ENCODE results near the gene MMP25. TPM values are rescaled to one million over a fixed set of nuclear protein-coding genes. Genes with fewer than 3 reads are reported as not detected.
A peak's percentile ranks its signal among the peaks of the same experiment; 100 is the strongest.

MMP25 gene
- polyA plus RNA-seq, 3 donors = 1.4 to 2.9 (median 1.9) TPM

- peak in 7 of 11 donors; percentile 53 to 89 (median 79) for DNase-seq (ENCODE audit: extremely low read depth in 1 of 11, low read depth in 9 of 11, low spot score in 4 of 11)
These were observed 53.6 kb downstream of the MMP25 start for GRCh38 chr16:3099732-3100499.

GRCh38 chr16:3101018-3101840 is 54.9 kb downstream of the MMP25 start:
- DNase-seq (ENCODE audit: extremely low read depth in 1 of 11, low read depth in 9 of 11, low spot score in 4 of 11) = no peak

DNA sequence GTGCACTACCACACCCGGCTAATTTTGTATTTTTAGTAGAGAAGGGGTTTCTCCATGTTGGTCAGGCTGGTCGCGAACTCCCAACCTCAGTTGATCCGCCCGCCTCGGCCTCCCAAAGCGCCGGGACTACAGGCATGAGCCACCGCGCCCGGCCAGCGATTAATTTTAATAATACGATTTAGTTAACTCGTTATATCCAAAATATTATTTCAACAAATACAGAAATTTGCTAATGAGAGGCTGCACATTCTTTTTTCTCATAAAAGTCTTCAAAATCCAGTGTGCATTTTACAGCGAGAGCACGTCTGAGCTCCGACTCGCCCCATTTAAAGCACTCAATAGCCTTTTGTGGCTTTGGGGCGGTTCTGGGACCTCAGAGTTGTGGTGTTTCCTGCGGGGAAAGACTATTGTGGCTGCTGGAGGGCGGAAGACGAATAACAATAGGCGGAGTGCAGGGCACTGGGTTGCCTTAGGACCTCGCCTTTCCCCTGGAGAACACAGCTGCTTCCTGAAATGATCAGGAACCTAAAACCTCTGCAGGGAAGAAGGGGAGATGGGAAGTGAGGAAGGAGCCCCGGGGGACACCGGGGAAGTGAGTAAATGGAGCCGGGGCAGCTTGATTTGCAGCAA is 55.6 kb downstream of the MMP25 start:
- DNase-seq (ENCODE audit: extremely low read depth in 1 of 11, low read depth in 9 of 11, low spot score in 4 of 11) = no peak

GRCh38 chr16:3106205-3106928 is 60.0 kb downstream of the MMP25 start:
- DNase-seq (ENCODE audit: extremely low read depth in 1 of 11, low read depth in 9 of 11, low spot score in 4 of 11) = peak in 9 of 11 donors; percentile 73 to 89 (median 86)

Other genes starting within 250 kb of the MMP25 start
- gene PRSS41, start 248.1 kb upstream of the MMP25 start, polyA plus RNA-seq (ENCODE audit: insufficient read length in 3 of 3) = not detected
- gene PRSS21, start 229.3 kb upstream of the MMP25 start, polyA plus RNA-seq (ENCODE audit: insufficient read length in 3 of 3) = under 1 TPM in 2 of 3 donors, not detected in 1; 0.30 to 0.49 TPM
- under 1 TPM in 1 of 3 donors, not detected in 2; 0.70 TPM for gene ZG16B, start 216.3 kb upstream of the MMP25 start, polyA plus RNA-seq (ENCODE audit: insufficient read length in 3 of 3)
- 10 to 100 TPM in 1 of 3 donors, 1 to 10 TPM in 2; 2.8 to 12.2 (median 7.7) TPM for gene PRSS22, start 188.4 kb upstream of the MMP25 start, polyA plus RNA-seq (ENCODE audit: insufficient read length in 3 of 3)
- 10 to 100 TPM; 15.5 to 30.4 (median 30.0) TPM for gene FLYWCH2, start 163.3 kb upstream of the MMP25 start, polyA plus RNA-seq (ENCODE audit: insufficient read length in 3 of 3)
- gene FLYWCH1, start 134.6 kb upstream of the MMP25 start, polyA plus RNA-seq (ENCODE audit: insufficient read length in 3 of 3) = 10 to 100 TPM; 17.8 to 45.4 (median 31.1) TPM
- gene KREMEN2, start 82.3 kb upstream of the MMP25 start, polyA plus RNA-seq (ENCODE audit: insufficient read length in 3 of 3) = 1 to 10 TPM; 1.3 to 2.6 (median 2.0) TPM
- gene PAQR4, start 77.2 kb upstream of the MMP25 start, polyA plus RNA-seq (ENCODE audit: insufficient read length in 3 of 3) = 10 to 100 TPM in 1 of 3 donors, 1 to 10 TPM in 2; 8.1 to 12.5 (median 8.3) TPM
- 10 to 100 TPM; 11.7 to 22.4 (median 18.8) TPM for gene PKMYT1, start 66.1 kb upstream of the MMP25 start, polyA plus RNA-seq (ENCODE audit: insufficient read length in 3 of 3)
- gene CLDN9, start 33.6 kb upstream of the MMP25 start, polyA plus RNA-seq (ENCODE audit: insufficient read length in 3 of 3) = 1 to 10 TPM; 1.7 to 3.2 (median 2.5) TPM
- gene CLDN6, start 28.4 kb upstream of the MMP25 start, polyA plus RNA-seq (ENCODE audit: insufficient read length in 3 of 3) = 10 to 100 TPM; 33.8 to 42.0 (median 34.4) TPM
- gene TNFRSF12A, start 26.2 kb upstream of the MMP25 start, polyA plus RNA-seq (ENCODE audit: insufficient read length in 3 of 3) = 10 to 100 TPM in 2 of 3 donors, 1 to 10 TPM in 1; 6.7 to 17.6 (median 12.9) TPM
- gene HCFC1R1, start 22.6 kb upstream of the MMP25 start, polyA plus RNA-seq (ENCODE audit: insufficient read length in 3 of 3) = 10 to 100 TPM; 59.0 to 77.2 (median 64.2) TPM
- 10 to 100 TPM; 28.2 to 35.9 (median 30.5) TPM for gene THOC6, start 22.5 kb upstream of the MMP25 start, polyA plus RNA-seq (ENCODE audit: insufficient read length in 3 of 3)
- 1 to 10 TPM; 1.0 to 2.5 (median 2.0) TPM for gene BICDL2, start 9.6 kb upstream of the MMP25 start, polyA plus RNA-seq (ENCODE audit: insufficient read length in 3 of 3)
- gene IL32, start 19.1 kb downstream of the MMP25 start, polyA plus RNA-seq (ENCODE audit: insufficient read length in 3 of 3) = 10 to 100 TPM; 26.8 to 38.3 (median 29.6) TPM
- under 1 TPM in 2 of 3 donors, not detected in 1; 0.26 to 0.27 TPM for gene ZSCAN10, start 52.7 kb downstream of the MMP25 start, polyA plus RNA-seq (ENCODE audit: insufficient read length in 3 of 3)
- 10 to 100 TPM; 14.2 to 18.3 (median 18.0) TPM for gene ZNF205, start 66.0 kb downstream of the MMP25 start, polyA plus RNA-seq (ENCODE audit: insufficient read length in 3 of 3)
- gene ZNF213, start 88.5 kb downstream of the MMP25 start, polyA plus RNA-seq (ENCODE audit: insufficient read length in 3 of 3) = 10 to 100 TPM in 2 of 3 donors, 1 to 10 TPM in 1; 8.6 to 17.5 (median 13.3) TPM
- not detected for gene OR1F1, start 141.6 kb downstream of the MMP25 start, polyA plus RNA-seq (ENCODE audit: insufficient read length in 3 of 3)
- 10 to 100 TPM; 12.4 to 15.7 (median 14.9) TPM for gene ZNF200, start 188.6 kb downstream of the MMP25 start, polyA plus RNA-seq (ENCODE audit: insufficient read length in 3 of 3)
- under 1 TPM; 0.19 to 0.47 (median 0.24) TPM for gene MEFV, start 210.1 kb downstream of the MMP25 start, polyA plus RNA-seq (ENCODE audit: insufficient read length in 3 of 3)
- 10 to 100 TPM; 46.9 to 50.4 (median 49.5) TPM for gene ZNF263, start 236.9 kb downstream of the MMP25 start, polyA plus RNA-seq (ENCODE audit: insufficient read length in 3 of 3)

Measured in renal cortex interstitium (tissue), 11 donors.